ENCODE results near the gene NUTF2.

The NUTF2 gene

DNA sequence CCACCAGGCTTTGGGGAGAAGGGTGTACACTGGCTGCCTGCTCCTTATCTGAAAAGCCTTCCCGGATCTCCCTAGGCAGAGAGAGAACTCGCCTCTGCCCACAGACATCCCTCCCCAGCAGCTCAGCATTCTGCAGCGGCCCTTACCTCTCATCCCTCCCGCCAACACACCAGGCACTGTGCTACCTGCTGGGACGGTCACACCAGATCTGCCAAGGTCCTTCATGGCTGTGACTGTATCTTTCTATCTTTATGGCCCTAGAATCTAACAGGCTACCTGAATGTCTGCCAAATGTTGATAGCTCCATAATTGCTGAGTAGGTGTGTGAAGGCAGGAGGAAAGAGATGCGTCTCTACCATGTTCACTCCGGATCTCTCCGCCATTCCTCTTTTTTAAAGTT, 32.2 kb upstream of the NUTF2 start:
- no peak for DNase-seq (ENCODE audit: extremely low read depth, insufficient read length)
- Histone ChIP-seq H3K36me3 (ENCODE audit: control insufficient read depth, insufficient read depth, low read length) (no peaks in the 10 kb centered on the region), H3K4me3 (replicated peaks; ENCODE audit: low read depth, low read length) (no peak overlapping the region), H3K27me3 (replicated peaks; ENCODE audit: control insufficient read depth, insufficient read depth, low read length) (no peaks in the 10 kb centered on the region)
- TF ChIP-seq, protein P1, sequence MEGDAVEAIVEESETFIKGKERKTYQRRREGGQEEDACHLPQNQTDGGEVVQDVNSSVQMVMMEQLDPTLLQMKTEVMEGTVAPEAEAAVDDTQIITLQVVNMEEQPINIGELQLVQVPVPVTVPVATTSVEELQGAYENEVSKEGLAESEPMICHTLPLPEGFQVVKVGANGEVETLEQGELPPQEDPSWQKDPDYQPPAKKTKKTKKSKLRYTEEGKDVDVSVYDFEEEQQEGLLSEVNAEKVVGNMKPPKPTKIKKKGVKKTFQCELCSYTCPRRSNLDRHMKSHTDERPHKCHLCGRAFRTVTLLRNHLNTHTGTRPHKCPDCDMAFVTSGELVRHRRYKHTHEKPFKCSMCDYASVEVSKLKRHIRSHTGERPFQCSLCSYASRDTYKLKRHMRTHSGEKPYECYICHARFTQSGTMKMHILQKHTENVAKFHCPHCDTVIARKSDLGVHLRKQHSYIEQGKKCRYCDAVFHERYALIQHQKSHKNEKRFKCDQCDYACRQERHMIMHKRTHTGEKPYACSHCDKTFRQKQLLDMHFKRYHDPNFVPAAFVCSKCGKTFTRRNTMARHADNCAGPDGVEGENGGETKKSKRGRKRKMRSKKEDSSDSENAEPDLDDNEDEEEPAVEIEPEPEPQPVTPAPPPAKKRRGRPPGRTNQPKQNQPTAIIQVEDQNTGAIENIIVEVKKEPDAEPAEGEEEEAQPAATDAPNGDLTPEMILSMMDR (IDR thresholded peaks at IDR 0.05; ENCODE audit: insufficient read depth, low read length, poor library complexity, severe bottlenecking): no peak

DNA sequence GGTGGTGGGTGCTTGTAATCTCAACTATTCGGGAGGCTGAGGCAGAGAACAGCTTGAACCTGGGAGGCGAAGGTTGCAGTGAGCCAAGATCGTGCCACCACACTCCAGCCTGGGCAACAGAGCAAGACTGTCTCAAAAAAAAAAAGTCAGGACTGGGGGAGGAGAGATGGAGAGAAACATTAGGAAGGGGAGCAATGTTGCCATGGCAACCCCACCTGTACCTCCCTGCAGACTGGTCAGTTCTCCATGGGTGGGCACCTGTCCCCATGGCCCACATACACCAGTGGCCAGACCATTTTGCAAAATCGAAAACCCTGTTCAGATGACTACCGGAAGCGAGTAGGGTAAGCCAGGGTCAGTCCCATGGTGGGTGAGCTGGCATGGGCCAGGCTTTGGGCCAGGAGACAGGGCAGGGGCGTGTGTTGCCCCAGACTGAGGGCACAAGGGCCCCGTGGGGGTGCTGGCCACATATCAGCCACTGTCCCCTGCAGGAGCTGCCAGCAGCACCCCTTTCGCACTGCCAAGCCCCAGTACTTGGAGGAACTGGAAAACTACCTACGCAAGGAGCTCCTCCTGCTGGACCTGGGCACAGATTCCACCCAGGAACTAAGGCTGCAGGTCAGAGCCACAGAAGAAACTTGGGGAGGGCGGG, 26.0 kb upstream of the NUTF2 start:
- TF ChIP-seq, protein P1 (IDR thresholded peaks at IDR 0.05; ENCODE audit: insufficient read depth, low read length, poor library complexity, severe bottlenecking): no peak
- Histone ChIP-seq H3K4me3 (replicated peaks; ENCODE audit: low read depth, low read length) (no peak overlapping the region), H3K27me3 (replicated peaks; ENCODE audit: control insufficient read depth, insufficient read depth, low read length) (no peaks in the 10 kb centered on the region), H3K36me3 (ENCODE audit: control insufficient read depth, insufficient read depth, low read length) (no peaks in the 10 kb centered on the region)
- DNase-seq (ENCODE audit: extremely low read depth, insufficient read length): no peak

GRCh38 chr16:67822511-67822910, 24.2 kb upstream of the NUTF2 start:
- H3K27me3 ChIP-seq (replicated peaks; ENCODE audit: control insufficient read depth, insufficient read depth, low read length): no peaks in the 10 kb centered on the region
- no peak for DNase-seq (ENCODE audit: extremely low read depth, insufficient read length)
- TF ChIP-seq, protein P1 (IDR thresholded peaks at IDR 0.05; ENCODE audit: insufficient read depth, low read length, poor library complexity, severe bottlenecking): no peak
- H3K36me3 ChIP-seq (ENCODE audit: control insufficient read depth, insufficient read depth, low read length): peaks cover 3% of the 10 kb centered on the region
- H3K4me3 ChIP-seq (replicated peaks; ENCODE audit: low read depth, low read length): no peak overlapping the region

DNA sequence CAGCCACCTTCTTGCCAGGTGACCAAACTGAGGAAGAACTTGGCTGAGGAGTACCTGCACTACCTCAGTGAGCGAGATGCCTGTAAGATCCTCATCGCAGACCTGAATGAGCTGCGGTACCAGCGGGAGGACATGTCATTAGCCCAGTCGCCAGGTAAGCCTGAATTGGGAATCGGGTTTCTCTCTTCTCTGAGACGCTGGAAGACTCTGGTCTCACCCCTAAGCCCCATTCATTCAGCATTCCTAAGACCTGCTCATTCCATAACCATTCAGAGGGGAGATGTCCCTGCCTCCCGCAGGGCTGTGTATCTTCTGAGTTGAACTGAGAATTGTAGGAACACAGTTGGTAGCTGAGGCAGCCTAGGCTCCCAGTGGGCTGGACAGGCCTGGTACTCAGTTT, 21.6 kb upstream of the NUTF2 start:
- TF ChIP-seq, protein P1 (IDR thresholded peaks at IDR 0.05; ENCODE audit: insufficient read depth, low read length, poor library complexity, severe bottlenecking): no peak
- no peak for DNase-seq (ENCODE audit: extremely low read depth, insufficient read length)
- no peak overlapping the region for H3K4me3 ChIP-seq (replicated peaks; ENCODE audit: low read depth, low read length)
- H3K36me3 ChIP-seq (ENCODE audit: control insufficient read depth, insufficient read depth, low read length): peaks cover 15% of the 10 kb centered on the region
- no peaks in the 10 kb centered on the region for H3K27me3 ChIP-seq (replicated peaks; ENCODE audit: control insufficient read depth, insufficient read depth, low read length)

DNA sequence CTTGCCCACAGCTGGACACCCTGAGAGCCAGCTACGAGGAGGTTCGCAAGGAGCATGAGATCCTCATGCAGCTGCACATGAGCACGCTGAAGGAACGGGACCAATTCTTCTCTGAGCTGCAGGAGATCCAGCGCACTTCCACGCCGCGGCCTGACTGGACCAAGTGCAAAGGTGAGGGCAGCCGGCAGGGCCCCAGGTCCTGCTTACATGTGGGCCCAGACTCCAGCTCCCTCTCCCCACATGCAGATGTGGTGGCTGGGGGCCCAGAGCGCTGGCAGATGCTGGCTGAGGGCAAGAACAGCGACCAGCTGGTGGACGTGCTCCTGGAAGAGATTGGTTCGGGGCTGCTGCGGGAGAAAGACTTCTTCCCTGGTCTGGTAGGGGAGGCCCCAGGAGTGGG, 20.8 kb upstream of the NUTF2 start:
- peaks cover 19% of the 10 kb centered on the region for H3K36me3 ChIP-seq (ENCODE audit: control insufficient read depth, insufficient read depth, low read length)
- no peak for DNase-seq (ENCODE audit: extremely low read depth, insufficient read length)
- no peaks in the 10 kb centered on the region for H3K27me3 ChIP-seq (replicated peaks; ENCODE audit: control insufficient read depth, insufficient read depth, low read length)
- TF ChIP-seq, protein P1 (IDR thresholded peaks at IDR 0.05; ENCODE audit: insufficient read depth, low read length, poor library complexity, severe bottlenecking): no peak
- H3K4me3 ChIP-seq (replicated peaks; ENCODE audit: low read depth, low read length): no peak overlapping the region

GRCh38 chr16:67828651-67829050, 18.1 kb upstream of the NUTF2 start:
- no peaks in the 10 kb centered on the region for H3K27me3 ChIP-seq (replicated peaks; ENCODE audit: control insufficient read depth, insufficient read depth, low read length)
- no peak for DNase-seq (ENCODE audit: extremely low read depth, insufficient read length)
- TF ChIP-seq, protein P1 (IDR thresholded peaks at IDR 0.05; ENCODE audit: insufficient read depth, low read length, poor library complexity, severe bottlenecking): no peak
- no peak overlapping the region for H3K4me3 ChIP-seq (replicated peaks; ENCODE audit: low read depth, low read length)
- peaks cover 19% of the 10 kb centered on the region for H3K36me3 ChIP-seq (ENCODE audit: control insufficient read depth, insufficient read depth, low read length)
